HG03025 (cell line): ENCODE data around the gene EPN3.
A peak's percentile ranks its signal among the peaks of the same experiment; 100 is the strongest.

ENCODE experiments used
- ATAC-seq: cut with Tn5 transposase; IDR thresholded peaks from one replicate; pipeline ENCODE4 v1.9.1; 2021; ENCODE audit warnings: mild to moderate bottlenecking, moderate library complexity; ENCODE audit not compliant: unreplicated experiment, low FRiP score

Gene EPN3

DNA sequence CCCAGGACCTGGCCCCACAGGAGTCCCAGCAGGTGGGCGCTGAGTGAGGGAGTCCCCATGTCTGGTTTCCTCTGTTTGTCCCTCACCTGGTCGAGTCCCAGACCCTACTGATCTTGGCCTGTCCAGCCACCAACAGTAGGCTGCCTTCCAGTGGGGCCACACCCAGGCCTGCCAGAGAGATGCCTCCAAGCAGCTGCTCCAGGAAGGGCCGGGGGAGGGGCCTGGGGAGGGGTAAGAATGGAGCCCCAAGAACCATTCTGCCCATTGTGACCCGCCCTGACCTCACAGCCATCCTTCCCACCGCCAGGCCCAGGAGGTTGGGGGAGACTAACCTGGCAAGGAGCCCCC is 15.2 kb downstream of the EPN3 start:
- ATAC-seq, result no peak

DNA sequence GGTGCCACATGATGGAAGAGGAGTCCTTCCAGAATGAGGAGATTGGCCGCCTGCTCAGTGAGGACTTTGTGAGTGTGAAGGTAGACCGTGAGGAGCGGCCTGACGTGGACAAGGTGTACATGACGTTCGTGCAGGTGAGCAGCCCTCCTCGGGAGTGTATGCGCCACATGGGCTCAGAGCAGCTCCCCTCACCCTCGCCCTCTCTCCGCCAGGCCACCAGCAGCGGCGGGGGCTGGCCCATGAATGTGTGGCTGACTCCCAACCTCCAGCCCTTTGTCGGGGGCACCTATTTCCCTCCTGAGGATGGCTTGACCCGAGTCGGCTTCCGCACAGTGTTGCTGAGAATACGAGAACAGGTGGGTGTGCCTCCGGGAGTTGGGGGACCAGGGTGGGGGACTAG is 16.3 kb downstream of the EPN3 start:
- no peak for ATAC-seq

DNA sequence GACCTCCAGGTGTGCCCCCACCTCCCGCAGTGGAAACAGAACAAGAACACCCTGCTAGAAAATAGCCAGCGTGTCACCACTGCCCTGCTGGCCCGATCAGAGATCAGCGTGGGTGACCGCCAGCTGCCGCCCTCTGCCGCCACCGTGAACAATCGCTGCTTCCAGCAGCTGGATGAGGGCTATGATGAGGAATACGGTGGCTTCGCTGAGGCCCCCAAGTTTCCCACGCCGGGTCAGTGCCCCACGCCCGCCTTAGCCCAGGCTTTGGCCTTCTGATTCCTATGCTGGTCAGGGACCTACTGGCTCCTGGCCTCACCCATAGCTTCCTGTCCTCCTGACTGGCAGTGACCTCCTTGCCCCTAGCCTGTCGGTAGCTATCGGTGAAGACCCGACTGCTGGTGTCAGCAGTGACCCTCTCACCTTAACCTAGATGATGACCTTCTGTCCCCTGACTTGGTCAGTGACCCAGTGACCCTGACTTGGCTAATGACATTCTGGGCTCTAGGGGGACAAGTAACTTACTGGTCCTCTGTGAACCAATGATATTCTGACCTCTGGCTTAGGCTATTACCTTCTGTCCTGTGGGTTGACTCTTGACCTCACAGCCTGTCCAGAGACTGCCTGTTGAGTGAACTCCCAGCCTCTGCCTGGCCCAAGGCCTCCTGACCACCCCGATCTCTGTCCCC is 16.9 kb downstream of the EPN3 start:
- no peak for ATAC-seq

DNA sequence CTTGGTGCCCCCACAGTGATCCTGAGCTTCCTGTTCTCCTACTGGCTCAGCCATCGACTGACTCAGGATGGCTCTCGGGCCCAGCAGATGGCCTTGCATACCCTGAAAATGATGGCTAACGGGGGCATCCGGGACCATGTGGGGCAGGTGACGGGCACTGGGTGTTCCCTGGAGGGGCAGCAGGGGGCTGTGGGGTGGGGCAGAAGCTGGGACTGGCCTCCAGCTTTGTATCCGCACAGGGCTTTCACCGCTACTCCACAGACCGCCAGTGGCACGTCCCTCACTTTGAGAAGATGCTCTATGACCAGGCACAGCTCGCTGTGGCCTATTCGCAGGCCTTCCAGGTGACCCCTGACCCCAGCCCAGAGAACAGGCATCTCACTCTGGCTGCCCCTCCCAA is 17.4 kb downstream of the EPN3 start:
- ATAC-seq, result no peak

DNA sequence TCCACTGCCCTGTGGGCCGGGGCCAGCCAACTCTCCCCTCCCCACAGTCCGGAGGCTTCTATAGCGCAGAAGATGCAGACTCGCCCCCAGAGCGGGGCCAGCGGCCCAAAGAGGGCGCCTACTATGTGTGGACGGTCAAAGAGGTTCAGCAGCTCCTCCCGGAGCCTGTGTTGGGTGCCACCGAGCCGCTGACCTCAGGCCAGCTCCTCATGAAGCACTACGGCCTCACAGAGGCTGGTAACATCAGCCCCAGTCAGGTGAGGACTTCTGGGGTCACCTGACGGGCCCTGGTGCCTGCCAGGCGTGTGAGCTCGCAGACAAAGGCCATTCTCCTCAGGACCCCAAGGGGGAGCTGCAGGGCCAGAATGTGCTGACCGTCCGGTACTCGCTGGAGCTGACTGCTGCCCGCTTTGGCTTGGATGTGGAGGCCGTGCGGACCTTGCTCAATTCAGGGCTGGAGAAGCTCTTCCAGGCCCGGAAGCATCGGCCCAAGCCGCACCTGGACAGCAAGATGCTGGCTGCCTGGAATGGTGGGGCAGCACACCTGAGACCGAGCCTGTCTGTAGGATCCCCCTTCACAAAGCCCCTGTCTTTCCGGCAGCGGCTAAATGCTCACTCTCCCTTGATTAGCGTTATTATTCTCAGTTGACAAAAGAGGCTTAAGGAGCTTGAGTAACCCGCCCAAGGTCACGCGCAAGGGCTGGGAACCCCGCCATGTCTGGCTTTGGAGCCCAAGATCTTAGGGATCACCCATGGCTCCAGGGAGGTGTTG is 18.3 kb downstream of the EPN3 start:
- no peak for ATAC-seq

DNA sequence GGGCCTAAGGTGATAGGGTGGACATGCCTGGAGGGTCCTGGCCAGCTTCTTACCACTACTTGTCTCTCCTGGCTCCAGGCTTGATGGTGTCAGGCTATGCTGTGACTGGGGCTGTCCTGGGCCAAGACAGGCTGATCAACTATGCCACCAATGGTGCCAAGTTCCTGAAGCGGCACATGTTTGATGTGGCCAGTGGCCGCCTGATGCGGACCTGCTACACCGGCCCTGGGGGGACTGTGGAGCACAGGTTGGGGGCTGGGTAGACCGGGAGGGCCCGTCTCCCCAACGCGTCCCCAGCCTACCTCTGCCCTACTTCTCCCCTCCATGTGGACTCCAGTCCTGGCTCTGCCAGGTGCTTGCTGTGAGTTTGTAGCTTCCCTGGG is 18.9 kb downstream of the EPN3 start:
- ATAC-seq, result no peak

DNA sequence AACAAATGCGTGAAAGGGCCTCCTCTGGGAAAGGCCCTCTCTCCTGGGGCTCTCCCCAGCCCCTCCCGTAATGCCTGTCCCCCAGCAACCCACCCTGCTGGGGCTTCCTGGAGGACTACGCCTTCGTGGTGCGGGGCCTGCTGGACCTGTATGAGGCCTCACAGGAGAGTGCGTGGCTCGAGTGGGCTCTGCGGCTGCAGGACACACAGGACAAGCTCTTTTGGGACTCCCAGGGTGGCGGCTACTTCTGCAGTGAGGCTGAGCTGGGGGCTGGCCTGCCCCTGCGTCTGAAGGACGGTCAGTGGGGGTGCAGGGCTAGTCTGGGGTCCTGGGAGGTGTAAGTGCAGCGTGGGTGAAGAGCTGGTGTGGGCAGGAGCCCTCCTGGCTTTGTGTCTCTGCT is 19.3 kb downstream of the EPN3 start:
- no peak for ATAC-seq

DNA sequence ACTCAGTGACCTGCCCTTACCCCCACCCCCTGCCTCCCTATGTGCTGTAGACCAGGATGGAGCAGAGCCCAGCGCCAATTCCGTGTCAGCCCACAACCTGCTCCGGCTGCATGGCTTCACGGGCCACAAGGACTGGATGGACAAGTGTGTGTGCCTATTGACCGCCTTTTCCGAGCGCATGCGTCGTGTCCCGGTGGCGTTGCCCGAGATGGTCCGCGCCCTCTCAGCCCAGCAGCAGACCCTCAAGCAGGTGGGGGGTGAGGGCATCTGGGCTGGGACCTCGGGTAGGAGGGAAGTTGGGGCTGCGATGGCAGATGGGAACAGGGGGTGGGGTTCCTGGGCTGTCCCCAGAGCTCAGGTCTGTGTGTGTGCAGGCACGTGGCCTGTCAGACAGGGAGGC is 21.7 kb downstream of the EPN3 start:
- ATAC-seq, result no peak

DNA sequence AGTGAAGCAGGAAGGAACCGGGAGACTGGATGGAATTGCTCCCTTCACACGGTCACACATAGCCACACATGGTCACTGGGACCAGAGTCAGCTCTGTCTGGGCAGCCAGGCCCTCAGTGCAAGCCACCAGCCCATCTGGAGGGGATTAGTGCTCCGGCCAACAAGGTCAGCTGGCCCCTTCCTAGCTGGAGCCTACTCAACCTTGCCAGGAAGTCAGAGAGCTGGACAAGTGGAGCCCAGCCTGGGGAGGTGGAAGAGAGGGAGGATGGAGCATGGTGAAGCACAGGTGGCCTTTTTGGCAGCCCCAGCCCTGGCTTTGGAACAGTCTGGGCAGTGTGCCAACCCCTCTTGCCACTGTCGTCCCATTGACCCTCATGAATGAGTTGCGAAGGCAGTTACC is 24.3 kb downstream of the EPN3 start:
- no peak for ATAC-seq

DNA sequence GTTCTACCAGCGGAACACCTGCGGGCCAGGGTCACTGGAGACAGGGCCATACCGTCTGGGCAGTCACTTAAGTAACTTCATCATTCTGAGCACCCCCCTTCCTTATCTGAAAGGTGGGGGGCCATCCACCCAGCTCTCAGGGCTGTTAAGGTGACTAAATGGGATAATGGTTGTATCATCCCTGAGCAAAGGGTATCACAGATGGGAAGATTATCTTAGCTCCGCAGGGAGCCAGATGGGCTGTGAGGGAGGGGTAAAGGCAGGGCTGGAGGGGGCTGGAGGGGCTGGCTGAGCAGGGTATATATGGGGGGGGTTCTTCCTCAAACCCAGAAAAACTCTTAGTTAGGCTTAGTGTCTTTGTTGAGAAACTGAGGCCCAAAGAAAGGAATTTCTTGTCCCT is 25.1 kb downstream of the EPN3 start:
- ATAC-seq, result no peak

DNA sequence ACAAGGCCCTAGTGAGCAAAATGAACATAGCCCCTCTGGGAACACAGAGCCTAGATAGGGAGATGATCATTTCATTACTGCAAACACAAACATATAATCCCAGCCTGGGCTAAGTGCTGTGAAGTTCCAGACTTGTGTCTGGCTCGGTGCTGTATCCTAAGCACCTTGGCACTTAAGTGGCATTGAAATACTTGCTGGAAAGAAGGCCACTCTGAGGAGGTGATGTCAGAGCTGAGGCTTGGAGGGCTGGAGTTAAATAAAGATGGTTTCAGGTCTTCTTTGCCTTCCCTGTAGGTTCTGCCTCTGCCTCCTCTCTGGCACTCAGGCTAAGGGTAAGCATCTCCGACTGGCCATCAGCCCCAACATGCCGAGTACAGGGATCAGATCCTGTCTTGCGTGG is 25.6 kb downstream of the EPN3 start:
- ATAC-seq, result no peak

DNA sequence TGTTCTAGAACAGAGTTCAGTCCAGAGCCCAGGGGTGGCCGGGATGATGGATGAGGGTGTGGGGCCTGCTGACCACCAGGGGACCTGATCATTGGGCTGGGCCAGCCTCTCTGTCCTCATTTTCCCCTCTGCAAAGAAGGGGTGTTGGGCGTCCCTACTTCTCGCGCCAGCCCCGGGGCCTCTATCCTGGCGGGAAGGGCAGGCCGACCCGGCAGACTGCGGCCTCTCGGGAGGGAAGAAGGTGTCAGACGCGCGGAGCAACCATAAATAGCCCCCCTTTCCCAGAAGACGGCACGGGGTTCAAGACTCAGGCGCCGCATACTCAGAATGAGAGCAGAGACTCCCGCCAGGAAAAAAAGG is 26.0 kb downstream of the EPN3 start:
- ATAC-seq, result no peak

DNA sequence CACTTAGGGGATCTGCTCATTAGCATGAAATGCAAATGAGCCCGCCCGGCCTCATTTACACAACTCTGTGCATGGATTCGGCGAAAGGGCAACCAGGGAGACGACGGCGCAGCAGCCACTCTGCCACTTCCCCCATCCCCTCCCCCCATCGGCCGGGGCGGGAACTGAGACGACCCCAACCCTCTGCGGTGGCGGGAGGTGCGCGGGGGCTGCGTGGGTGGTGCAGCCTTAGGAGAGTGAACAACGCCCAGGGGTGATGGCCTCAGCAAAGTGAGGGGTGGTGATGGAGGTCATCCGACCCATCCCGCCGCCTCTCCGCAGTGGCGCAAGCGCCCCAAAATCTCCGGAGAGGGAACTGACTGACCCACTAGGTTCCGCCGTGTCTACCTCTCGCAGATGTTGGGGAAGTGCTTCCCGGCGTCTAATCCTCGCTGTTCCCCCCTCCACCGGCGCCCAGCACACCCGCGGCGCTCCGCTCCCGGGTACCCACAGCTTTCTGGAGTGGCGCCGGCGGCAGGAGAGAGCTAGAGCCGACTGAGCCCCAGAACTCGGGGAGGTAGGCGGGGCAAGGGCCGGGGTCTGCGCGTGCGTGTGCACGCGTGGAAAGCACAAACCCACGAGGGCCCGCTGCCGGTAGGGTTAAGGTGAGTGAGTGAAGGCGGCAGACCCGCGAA is 26.5 kb downstream of the EPN3 start:
- no peak for ATAC-seq

DNA sequence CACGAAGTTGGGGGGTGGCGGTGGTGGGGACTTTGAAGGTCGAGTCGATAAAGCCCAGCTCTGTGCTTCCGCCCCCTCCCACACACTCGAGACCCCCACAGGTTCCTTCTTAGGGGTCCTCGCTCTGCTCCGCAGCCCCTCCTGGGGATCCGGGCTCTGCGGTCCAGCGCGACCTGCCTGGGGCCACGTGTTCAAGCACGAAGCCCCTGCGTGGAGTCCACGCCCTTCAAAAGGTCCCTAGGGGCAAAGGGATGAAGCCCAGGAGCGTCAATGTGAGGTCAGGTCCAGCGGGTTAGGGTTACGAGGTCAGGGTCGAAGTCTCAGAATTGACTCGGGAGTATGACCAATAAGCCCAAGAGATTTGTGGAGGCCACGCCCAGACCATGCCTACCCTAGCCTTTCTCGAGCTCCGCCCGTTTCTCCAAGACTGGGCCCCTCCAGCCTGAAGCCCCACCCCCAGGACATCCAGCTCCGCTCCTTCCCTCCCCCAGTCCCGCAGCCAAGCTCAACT is 27.2 kb downstream of the EPN3 start:
- ATAC-seq, result no peak

DNA sequence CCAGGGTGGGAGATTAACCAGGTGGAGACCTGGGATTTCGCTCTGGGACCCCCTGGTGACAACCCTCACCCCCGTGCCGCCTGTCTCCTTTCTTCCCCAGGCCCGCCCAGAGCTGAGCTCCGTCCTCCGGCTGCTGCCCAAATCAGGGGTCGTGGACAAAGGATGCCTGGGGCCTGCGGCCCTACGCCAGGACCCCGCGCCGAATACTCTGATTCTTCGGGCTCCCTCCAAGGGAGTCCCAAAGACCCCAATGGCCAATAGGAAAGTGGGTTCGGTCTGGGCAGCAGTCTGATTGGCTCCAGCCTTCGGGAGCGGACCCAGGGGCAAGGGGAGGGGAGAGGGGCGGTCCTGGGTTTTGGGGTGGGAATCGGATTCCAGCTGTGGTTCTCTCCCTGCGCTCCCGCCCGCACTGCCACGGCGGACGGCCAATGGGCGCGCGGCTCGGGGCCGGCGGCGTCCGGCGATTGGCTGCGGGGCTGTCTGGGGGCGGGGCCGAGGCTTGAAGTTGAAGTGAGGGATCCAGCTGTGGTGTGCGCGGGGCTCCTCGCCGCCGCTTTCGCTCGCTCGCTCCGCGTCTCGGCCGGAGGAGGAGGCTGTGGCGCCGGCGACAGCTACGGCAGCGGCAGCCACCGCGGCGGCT is 27.8 kb downstream of the EPN3 start, which contains the start of gene CACNA1G:
TSS of gene CACNA1G (plus strand) at position 531 of the 640 bp plus-strand sequence. CDS start 745 bp downstream, outside the sequence.
- ATAC-seq, result peak; percentile 84

DNA sequence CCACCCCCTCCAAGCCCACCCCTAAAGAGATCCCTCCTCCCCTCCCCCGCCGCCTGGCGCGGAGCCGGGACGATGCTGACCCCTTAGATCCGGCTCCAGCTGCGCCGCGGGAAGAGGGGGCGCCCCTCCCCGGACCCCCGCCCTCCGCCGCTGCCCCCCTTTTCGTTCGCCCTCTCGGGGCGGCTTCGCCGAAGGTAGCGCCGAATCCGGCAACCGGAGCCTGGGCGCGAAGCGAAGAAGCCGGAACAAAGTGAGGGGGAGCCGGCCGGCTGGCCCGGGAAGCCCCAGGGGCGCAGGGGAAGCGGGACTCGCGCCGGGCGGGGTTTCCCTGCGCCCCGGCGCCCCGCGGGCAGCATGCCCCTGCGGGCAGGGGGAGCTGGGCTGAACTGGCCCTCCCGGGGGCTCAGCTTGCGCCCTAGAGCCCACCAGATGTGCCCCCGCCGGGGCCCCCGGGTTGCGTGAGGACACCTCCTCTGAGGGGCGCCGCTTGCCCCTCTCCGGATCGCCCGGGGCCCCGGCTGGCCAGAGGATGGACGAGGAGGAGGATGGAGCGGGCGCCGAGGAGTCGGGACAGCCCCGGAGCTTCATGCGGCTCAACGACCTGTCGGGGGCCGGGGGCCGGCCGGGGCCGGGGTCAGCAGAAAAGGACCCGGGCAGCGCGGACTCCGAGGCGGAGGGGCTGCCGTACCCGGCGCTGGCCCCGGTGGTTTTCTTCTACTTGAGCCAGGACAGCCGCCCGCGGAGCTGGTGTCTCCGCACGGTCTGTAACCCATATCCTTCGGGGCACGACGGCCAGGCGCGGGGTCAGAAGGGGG is 28.6 kb downstream of the EPN3 start:
- no peak for ATAC-seq

DNA sequence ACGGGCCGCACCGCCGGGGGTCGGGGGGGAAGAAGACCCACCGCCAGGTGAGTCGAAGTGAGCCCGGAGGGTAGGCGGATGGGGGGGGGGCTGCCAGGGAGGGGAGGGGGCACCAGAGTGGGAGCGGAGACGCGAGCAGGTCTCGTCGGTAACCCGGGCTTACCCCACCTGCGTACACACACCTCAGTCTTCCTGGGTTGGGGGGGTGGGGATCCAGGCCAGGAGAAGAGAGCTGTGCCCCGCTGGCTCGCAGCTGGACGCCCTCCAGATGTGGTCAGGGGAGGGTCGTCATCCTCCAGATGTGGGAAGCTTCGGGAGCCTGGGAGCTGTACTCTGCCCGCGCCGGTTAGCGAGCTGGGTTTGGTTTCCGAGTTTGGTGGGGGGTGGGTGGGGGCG is 29.2 kb downstream of the EPN3 start:
- no peak for ATAC-seq

DNA sequence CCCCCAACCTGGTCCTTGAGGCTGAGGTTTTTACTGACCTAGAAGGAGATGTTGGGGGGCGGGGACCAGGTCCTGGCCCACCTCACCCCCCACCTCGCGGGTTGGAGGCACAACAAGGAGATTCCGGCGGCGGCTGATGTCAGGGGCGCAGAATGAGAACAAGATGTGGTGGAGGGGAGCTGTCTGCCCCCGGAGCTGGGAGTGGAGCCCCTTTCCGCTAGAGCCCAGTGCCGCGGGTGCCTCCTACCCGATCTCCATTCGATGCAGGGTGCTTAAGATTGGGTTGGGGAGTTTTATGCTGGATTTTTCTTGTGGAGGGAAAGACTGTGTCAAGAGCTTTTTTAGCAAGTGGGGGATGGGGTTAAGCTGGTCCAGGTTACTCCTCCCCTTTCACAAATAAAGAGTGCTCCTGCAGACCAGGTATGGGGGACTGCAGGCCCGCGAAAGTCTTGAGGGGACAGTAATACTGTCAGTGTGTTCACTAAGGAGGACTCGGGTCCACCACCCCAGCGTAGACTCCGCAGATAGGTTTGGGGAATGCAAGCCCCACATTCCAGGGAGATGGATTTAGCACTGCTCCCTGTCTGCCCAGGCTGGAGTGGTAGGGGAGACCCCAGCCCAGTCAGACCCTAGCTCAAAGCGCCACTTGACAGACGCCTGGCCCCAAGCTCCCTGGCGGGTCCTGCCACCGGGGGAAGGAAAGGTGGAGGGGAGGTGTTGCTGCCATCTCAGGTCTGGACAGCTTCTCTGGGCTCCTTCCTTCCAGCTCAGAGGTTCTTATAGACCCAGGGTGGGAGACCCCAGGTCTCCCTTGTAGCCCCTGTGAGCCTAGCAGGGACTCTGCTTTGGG is 29.9 kb downstream of the EPN3 start:
- ATAC-seq, result no peak

DNA sequence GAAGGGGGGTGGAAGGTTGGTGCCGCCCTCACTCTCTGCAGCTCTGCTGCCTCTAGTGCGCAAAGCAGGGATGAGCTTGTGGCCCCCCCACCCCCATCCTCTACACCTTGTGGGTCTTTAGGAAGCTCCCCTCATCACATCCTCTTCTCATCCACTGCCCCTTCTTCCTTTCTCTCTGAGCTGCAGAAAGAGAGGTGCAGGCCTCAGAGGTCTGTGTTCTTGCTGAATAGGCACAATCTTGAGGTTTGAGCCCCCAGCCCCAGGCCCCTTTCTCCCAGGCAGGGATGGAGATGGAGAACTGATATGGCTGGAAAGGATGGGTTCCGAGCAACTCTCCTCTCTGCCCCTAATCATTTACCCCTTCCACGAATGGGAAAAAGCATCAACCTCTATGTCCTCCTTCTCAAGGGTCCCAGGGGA is 30.6 kb downstream of the EPN3 start:
- ATAC-seq, result no peak
